Measurements from ENCODE around the gene TJP2. TPM values are rescaled to one million over a fixed set of nuclear protein-coding genes. Genes with fewer than 3 reads are reported as not detected.

The TJP2 gene
- total and polyA plus RNA-seq, 10 of the 15 experiments (the other 5 are each of a cell fraction or from before 2014, with no cell fraction given), result 6.4 to 59.9 (median 29.7) TPM

- TF ChIP-seq CBX5 (IDR thresholded peaks at IDR 0.05; ENCODE audit: low read depth), result no peak
- TF ChIP-seq IRF3 (IDR thresholded peaks at IDR 0.05), result no peak
- no peak for TF ChIP-seq ETV6 (conservative IDR thresholded peaks at IDR 0.05 in 1 of 2, IDR thresholded peaks at IDR 0.05 in 1 of 2; ENCODE audit: borderline replicate concordance in 1 of 2, low read depth in 1 of 2)
- TF ChIP-seq E4F1 (IDR thresholded peaks at IDR 0.05; ENCODE audit: borderline replicate concordance, partially characterized antibody), result no peak
- TF ChIP-seq IRF5 (IDR thresholded peaks at IDR 0.05; ENCODE audit: borderline replicate concordance), result no peak
- no peak for TF ChIP-seq BACH1 (IDR thresholded peaks at IDR 0.05; ENCODE audit: borderline replicate concordance)
- TF ChIP-seq IKZF1 (conservative IDR thresholded peaks at IDR 0.05), result no peak
- no peak for TF ChIP-seq EP300 (IDR thresholded peaks at IDR 0.05; ENCODE audit: borderline replicate concordance in 1 of 2, control insufficient read depth in 1 of 2, low read depth in 2 of 2, low read length in 2 of 2)
- no peak for TF ChIP-seq ATF7 (IDR thresholded peaks at IDR 0.05; ENCODE audit: low read depth)
- ATAC-seq (peak; percentile 23; the same call in 1 of the 3 replicates), FAIRE-seq (no peak), DNase-seq (ENCODE audit: low read depth, low spot score) (no peak)
- no TSS peak for BruUV-seq (replicated peaks)
- CTCF ChIA-PET, result interaction anchor here (0.8 to 2.4 kb wide), 4 partner anchors 14 to 154 kb away, joined by 3 to 5 read pairs (median 3); no protein-coding TSS in a partner anchor
- Histone ChIP-seq H3K9ac (ENCODE audit: control insufficient read depth, insufficient read depth, low read length) (no peak overlapping the region), H3K4me2 (ENCODE audit: control insufficient read depth, insufficient read depth) (no peak overlapping the region), H3K36me3 (ENCODE audit: control insufficient read depth in 2 of 2, insufficient read depth in 2 of 2, low read length in 1 of 2) (no peaks in the 10 kb centered on the region), H4K20me1 (ENCODE audit: control insufficient read depth, insufficient read depth) (no peaks in the 10 kb centered on the region; the same call in 1 of the 2 replicates), H3K79me2 (ENCODE audit: control insufficient read depth, insufficient read depth, low read length) (no peaks in the 10 kb centered on the region; the same call in 1 of the 2 replicates), H3K4me3 (no peak overlapping the region), H3K27ac (ENCODE audit: control insufficient read depth, insufficient read depth) (no peak overlapping the region), H3K27me3 (replicated peaks in 1 of 2; ENCODE audit: control insufficient read depth in 2 of 2, insufficient read depth in 2 of 2, low read length in 1 of 2) (no peaks in the 10 kb centered on the region), H3K4me1 (ENCODE audit: control insufficient read depth, insufficient read depth, low read length) (no peaks in the 10 kb centered on the region), H3K9me3 (replicated peaks; ENCODE audit: control insufficient read depth, insufficient read depth, low read length) (no peaks in the 10 kb centered on the region), H2AFZ (ENCODE audit: control insufficient read depth, low read depth, low read length) (no peak overlapping the region)
- RAD21 ChIA-PET (ENCODE audit: unreplicated experiment), result no interaction called here
- POLR2A ChIA-PET, result interaction anchor here (0.5 kb wide), 1 partner anchor 65 kb away, joined by 3 read pairs; no protein-coding TSS in a partner anchor
- 70% methylated on average over 6 of the region's 6 CpGs for WGBS (ENCODE audit: insufficient coverage, insufficient replicate concordance, low lambda C conversion rate, missing lambda C conversion rate)
- in situ Hi-C loops (cut with MboI) (no loop called here), intact Hi-C loops (cut with micrococcal nuclease; ENCODE audit: unreplicated experiment) (no loop called here)
- SMC1A ChIA-PET (ENCODE audit: uncharacterized antibody, unreplicated experiment), result interaction anchor here (1.1 to 1.4 kb wide), 2 partner anchors 12 to 14 kb away, joined by 3 to 4 read pairs; no protein-coding TSS in a partner anchor
These were observed 33.4 kb downstream of the TJP2 start for GRCh38 chr9:69207503-69207902.

All from GM12878 (cell line).